ENCODE measurements around the gene COL9A2.

- TF ChIP-seq CTCF (IDR thresholded peaks at IDR 0.05; ENCODE audit: insufficient read depth, low read length, poor library complexity, severe bottlenecking) (no peak), EZH2phosphoT487 (conservative IDR thresholded peaks at IDR 0.05; ENCODE audit: low read length) (no peak)
Measured at GRCh38 chr1:40281853-40282252, 35.2 kb downstream of the COL9A2 start.

All from SU-DHL-6 (cell line).